Epithelial cell of prostate (primary cell): ENCODE results near the gene DFFB.

ENCODE experiments used
- DNase-seq: peaks from one replicate; pipeline ENCODE4 v3.0.0-alpha.2; 2011; ENCODE audit warnings: low read depth, low spot score
- H3K27ac ChIP-seq: fragments of 450-650 bp; 2 replicates; pipeline ENCODE4 v1.5.1; 2017; ENCODE audit warnings: mild to moderate bottlenecking

The DFFB gene

DNA sequence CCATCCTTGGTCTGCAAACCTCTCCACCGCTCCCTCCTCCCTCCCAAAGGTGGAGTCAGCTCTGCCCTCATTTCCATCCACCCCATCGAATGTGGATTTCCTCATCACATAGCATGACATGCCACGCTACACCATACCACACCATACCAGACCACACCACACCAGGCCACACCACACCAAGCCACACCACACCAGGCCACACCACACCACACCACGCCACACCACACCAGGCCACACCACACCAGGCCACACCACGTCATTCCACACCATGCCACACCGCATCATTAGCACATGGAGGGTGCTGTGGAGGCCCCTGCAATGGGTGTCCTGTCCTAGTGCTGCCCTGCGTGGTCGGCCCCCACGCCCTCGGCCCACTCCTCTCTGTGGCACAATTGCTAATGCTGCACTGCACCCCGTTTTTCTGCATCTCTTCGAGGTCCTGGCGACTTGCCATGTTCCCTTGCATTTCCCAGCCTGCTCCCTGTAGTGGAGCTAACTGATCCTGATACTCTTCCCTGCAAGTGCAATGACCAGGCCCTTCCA, 11.3 kb downstream of the DFFB start:
- H3K27ac ChIP-seq = no peak overlapping the region
- no peak for DNase-seq

DNA sequence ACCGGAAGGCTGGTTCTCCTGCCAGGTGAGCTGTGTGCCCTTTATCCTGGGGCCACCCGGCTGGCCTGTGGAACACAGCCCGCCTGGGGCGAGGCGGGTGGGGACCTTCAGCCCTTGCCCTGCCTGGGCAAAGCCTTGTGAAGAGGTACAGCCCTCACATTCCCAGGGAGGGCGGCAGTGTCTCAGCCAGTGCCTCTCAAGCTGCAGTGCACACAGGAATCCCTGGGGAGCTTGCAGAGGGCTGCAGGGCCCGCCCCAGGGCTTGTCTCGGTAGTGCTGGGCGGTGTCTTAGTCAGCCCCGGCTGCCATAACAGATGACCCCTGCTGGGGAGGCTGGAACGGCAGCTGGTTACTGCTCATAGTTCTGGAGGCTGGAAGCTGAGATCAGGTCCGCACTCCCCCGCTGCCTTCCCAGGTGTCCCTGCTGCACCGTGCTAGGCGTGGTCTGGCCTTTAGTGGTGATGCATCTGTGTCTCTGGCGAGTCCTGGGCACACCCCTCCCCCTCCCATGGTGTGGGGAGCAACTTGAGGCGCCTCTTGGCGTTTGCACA, 12.6 kb downstream of the DFFB start:
- no peak overlapping the region for H3K27ac ChIP-seq
- no peak for DNase-seq

DNA sequence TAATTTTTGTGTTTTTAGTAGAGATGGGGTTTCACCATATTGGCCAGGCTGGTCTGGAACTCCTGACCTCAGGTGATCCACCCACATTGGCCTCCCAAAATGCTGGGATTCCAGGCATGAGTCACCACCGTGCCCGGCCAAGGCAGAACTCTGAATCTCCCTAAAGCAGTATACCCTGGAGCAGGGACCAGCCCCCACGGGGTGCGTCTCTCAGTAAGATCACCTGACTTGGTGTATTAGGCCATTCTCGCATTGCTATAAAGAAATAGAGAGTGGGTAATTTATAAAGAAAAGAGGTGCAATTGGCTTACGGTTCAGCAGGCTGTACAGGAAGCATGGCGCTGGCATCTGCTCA, 14.2 kb downstream of the DFFB start:
- H3K27ac ChIP-seq = no peak overlapping the region
- no peak for DNase-seq

DNA sequence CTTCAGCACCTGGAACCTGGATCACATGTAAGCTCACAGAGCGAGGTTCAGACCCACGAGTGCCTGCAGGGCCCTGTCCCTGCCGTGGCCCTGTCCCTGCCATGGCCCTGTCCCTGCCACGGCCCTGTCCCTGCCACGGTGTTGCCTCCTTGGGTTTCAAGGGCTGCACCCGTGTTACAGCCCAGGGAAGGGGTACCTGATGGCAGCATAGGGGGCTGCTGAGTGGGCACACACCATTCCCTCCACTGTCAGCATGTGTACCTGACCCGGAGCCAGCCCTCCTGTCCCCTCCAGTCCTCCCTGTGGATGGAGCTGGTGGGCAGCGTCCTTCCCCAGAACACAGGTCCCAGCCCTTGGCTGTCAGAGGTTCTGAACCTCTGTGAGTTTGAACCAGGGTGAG, 15.3 kb downstream of the DFFB start:
- no peak for DNase-seq
- H3K27ac ChIP-seq = no peak overlapping the region

- no peak overlapping the region for H3K27ac ChIP-seq
- no peak for DNase-seq
These were observed 17.5 kb downstream of the DFFB start for GRCh38 chr1:3874736-3875135.

DNA sequence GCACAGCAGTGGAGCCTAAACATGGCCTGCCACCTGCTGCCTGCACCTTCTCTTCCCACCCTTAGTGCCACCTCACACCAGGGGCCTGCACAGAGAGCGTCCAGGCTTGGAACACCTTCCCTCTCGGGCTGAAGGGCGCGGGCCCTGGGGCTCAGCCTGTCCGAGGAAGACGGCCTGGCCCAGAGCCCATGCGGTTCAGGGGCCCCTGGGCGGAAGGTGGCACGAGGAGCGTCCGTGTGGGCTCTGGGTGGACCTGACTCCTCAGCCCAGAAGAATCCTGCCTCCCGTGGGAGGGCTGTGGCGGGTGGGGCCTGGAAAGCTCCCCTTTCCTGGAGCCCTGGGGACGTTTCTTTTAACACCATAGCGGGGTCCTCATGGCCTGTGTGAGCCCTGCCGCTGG, 19.4 kb downstream of the DFFB start:
- H3K27ac ChIP-seq = no peak overlapping the region
- no peak for DNase-seq

- no peak for DNase-seq
- H3K27ac ChIP-seq = no peak overlapping the region
These were observed 21.8 kb downstream of the DFFB start for GRCh38 chr1:3879099-3879498.

DNA sequence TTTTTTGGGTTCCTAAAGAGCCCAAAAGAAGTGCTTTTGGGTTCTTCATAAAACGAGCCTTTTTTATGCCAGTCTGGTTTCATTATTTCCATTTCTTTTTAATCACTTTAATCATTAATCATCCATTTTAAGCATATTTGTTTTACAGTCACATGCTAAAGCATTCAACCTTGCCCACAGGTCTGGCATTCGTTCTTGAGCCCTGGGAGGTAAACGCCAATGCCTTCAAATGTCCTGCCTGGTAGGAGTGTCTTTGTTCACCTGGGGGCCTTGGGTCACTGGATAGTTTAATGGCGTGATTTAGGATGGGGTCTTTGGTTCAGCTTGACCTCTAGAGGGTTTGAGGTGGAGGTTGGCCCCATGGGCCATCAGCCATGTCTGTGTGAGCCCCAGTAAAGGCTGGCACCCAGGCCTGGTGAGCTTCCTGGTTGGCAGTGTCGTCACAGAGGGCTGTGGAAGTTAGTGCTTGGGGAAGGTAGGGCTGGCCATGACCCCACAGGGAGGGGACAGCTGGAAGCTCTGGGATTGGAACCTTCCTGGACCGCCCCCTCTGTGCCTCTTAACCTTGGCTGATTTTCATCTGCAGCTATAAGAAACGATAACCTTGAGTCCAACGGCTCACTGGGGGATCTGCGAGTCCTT, 22.6 kb downstream of the DFFB start:
- no peak overlapping the region for H3K27ac ChIP-seq
- DNase-seq = no peak

DNA sequence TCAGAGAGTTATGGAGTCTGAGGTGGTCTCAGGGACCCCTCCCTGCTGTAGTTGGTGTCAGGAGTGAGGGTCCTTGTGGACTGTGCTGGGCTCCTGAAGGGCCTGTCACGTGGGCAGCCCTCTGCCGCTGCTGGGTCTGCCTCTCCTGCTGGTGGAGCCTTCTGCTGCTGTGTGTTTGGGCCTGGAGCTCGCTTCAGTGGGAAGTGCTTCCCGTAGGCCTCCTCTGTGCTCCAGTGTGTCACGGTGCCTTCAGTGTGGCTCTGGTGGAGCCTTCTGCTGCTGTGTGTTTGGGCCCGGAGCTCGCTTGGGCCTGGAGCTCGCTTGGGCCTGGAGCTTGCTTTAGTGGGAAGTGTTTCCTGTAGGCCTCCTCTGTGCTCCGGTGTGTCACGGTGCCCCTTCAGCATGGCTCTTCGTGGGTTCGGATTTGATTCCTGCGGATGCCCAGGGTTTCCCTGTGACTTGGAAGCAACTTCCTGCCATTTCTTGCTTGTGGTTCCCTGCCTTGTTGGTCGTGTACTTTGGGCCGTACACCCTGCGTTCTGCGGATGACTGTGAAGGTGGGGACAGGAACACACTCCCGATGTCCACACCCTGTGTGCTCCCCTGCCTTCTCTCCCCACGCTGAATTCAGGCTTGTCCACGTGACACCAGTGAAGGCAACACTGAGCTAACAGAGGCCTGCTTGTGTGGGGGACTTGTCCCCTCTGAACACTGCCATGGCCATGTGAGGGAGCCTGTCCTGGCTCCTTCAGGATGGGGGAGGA, 23.3 kb downstream of the DFFB start:
- no peak overlapping the region for H3K27ac ChIP-seq
- no peak for DNase-seq

GRCh38 chr1:3881193-3881480, 23.9 kb downstream of the DFFB start:
- no peak for DNase-seq
- no peak overlapping the region for H3K27ac ChIP-seq

DNA sequence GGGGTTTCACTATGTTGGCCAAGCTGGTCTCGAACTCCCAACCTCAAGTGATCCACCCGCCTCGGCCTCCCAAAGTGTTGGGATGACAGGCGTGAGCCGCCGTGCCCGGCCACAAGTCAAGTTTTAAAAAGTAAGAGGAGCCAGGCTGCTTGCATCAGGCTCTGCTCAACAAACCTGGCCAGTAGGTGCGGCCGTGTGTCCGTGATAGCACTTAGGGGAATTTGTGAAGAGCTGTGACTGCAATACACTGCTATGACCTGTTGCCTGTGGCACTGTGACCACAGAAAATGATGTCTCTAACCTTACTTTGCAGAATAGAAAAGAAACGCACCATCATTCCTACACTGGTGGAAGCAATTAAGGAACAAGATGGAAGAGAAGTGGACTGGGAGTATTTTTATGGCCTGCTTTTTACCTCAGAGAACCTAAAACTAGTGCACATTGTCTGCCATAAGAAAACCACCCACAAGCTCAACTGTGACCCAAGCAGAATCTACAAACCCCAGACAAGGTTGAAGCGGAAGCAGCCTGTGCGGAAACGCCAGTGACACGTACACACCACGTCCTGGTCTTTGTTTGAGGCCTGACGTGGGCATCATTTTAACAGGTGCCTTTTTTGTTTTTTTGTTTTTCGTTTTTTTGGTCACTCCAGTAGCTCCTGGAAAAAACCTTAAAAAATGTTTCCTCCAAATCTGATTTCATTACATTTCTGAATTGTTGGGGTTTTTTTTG, 26.1 kb downstream of the DFFB start:
- H3K27ac ChIP-seq = no peak overlapping the region
- no peak for DNase-seq

DNA sequence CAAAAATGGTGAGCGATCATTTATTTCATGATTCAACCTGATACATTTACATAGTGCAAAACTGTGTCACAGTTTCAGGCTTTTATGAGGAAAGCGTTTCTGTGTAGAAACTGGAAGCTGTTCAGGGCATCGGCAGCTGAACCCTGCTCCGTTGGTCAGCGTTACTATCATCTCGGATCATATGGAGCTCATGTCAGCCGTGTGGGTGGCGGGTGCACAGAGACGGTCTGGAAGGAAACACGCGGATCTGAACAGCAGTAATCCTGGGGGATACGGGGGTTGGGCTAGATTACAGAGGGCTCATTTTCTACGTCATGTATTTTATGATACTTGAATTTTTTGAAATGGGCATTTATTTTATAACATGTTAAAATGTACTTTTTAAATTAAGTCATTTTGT, 27.7 kb downstream of the DFFB start:
- no peak overlapping the region for H3K27ac ChIP-seq
- DNase-seq = no peak

DNA sequence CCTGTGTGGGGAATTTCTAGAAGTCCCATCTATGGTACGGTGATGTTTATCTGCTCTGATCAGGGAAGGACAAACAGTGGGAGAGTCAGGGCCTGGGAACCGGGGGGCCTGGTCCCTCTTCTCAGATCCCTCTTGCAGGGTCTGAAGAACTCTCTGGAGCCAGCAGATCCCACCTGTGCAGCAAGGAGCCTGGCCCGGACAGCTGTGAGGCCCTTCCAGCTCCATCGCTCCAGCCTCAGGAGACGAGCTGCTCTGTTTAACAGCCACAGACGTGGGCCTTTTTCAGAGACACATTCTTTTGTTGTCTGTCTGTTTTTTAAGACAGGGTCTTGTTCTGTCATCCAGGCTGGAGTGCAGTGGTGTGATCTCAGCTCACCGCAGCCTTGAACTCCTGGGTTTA, 28.3 kb downstream of the DFFB start:
- DNase-seq = no peak
- no peak overlapping the region for H3K27ac ChIP-seq

DNA sequence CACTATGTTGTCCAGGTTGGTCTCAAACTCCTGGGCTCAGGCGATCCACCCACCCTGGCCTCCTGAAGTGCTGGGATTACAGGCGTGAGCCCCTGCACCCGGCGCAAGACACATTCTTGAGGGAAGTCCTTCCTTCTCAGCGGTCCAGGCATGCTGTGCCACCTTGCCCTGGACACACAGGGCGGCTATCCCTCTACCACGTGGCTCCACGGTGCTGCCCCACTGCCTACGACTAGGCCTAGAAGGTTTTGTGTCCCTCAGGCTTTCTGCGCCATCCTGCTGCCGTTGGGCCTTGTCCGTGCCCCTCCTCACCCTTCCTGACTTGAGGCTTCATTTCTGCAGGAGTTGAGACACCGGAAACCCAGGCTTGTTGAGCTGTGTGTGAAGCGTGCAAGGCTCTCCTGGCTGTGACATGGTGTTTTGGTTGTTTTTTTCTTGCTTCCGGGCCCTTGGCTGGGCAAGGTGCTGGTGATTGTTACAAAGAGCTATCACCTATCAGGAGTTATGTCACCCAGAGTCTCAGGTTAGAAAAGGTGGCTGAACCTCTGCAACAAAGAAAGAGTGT, 28.9 kb downstream of the DFFB start:
- no peak for DNase-seq
- H3K27ac ChIP-seq = no peak overlapping the region

DNA sequence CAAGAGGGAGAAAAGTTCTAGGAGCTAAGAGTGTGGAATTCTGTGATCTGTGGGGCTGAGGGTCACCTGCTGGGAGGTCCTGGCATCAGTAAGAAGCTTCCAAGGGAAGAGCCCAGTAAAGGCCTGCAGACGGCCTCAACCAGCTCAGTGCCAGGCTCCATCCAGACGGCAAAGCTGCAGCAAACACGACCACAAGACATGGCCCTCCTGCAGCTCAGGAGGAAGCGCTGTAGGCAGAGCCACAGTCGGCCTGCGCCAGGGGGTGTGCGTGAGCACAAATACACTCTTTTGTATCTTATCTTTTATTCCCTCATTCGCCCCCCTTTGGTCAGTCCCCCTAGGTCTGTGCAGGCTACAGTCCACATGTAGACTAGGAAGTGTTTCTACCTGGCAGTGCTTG, 29.4 kb downstream of the DFFB start:
- no peak for DNase-seq
- no peak overlapping the region for H3K27ac ChIP-seq

GRCh38 chr1:3888301-3888700, 31.0 kb downstream of the DFFB start:
- no peak for DNase-seq

GRCh38 chr1:3889936-3890335, 32.7 kb downstream of the DFFB start:
- DNase-seq = no peak
- H3K27ac ChIP-seq = no peak overlapping the region

More at GRCh38 chr1:3888301-3888700, 31.0 kb downstream of the DFFB start:
- no peak overlapping the region for H3K27ac ChIP-seq

DNA sequence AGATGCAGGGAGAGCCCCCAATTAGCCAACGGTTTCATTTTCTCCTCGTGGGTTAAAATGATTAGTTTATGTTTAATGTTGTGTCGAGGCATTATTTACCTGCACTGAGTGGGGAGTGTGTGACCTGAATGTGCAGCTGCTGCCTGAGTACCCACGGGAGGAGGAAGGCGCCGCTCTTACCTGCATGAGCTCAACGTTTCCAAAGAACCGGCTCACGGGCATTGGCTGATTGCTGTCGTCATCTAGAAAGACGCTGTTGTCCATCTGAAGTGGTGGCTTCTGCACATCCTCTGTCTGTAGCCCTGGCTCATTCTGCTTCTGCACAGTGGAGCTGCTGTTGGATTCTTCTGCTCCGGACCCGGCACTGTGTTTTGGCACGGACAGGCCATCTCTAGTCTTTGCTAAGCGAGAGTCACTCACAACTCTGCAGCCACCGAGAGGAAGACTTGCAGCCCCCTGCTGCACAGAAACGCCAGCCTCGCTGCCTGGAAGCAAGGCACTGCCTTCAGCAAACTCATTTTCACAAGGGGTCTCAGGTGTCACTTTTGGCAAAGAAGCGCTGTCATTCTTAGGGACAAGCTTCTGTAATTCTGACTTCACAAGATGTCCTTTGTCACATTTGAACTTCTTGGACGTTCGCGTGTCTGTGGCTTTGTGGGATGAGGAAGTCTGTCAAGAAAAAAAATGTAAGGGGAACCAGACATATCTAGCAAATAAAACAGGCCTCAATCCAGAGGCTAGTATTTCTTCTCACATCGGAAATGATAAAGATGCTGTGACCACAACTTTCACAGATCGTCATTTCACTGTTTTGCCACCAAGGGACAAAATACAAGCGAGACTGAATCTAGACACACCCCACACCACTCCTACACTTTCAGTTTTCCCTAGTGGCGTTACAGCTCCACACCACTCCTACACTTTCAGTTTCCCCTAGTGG, 33.4 kb downstream of the DFFB start:
- H3K27ac ChIP-seq = no peak overlapping the region
- no peak for DNase-seq

- no peak overlapping the region for H3K27ac ChIP-seq
- DNase-seq = no peak
These were observed 34.1 kb downstream of the DFFB start for GRCh38 chr1:3891329-3891865.

DNA sequence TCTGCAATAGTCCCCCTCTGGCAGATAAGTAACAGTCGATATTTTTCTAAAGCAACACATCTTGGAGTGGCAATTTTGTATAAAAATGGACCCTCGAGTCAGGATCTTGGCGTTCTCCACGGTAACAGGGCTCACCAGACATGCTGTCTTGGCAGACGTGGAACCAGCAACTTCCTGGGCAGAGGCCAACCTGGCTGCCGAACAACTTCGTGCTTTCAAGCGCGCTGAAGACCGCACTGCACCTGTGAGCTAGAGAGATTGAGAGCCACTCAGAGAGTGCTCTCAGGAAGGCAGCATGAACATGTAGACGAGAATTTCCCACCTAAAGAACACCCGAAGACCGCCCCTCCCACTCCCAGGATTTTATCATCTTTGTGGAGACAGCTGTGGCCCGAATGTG, 35.5 kb downstream of the DFFB start:
- no peak overlapping the region for H3K27ac ChIP-seq
- no peak for DNase-seq
